SK-N-SH treated with all-trans-retinoic acid at 6 μM for 48 hours (cell line): ENCODE results near the gene SCIMP.
"Not testable (repeated sequence)": the region's sequence is repeated elsewhere in the genome, so short reads cannot be mapped to it uniquely, and the experiment has no call there.

Experiments
- ATAC-seq: fragments of 200-7000 bp; cut with Tn5 transposase; 3 replicates; pipeline ENCODE4 v1.9.1; 2020; ENCODE audit warnings: mild to moderate bottlenecking, moderate library complexity
- BACH2 ChIP-seq: fragments of 250-450 bp; sonication (Bioruptor Pico); IDR thresholded peaks from 2 replicates; pipeline ENCODE4 v1.9.0; 2021; ENCODE audit warnings: mild to moderate bottlenecking, borderline replicate concordance
- CSDC2 ChIP-seq: fragments of 250-450 bp; sonication (Bioruptor Pico); IDR thresholded peaks from 2 replicates; pipeline ENCODE4 v1.5.0; 2020; ENCODE audit warnings: mild to moderate bottlenecking, moderate library complexity
- ESRRG ChIP-seq: fragments of 250-450 bp; sonication (Bioruptor Pico); IDR thresholded peaks from 2 replicates; pipeline ENCODE4 v1.6.1; 2021; ENCODE audit warnings: mild to moderate bottlenecking
- GLIS3 ChIP-seq: fragments of 250-450 bp; sonication (Bioruptor Pico); IDR thresholded peaks from 2 replicates; pipeline ENCODE4 v1.5.0; 2020; ENCODE audit warnings: mild to moderate bottlenecking, moderate library complexity
- ISL1 ChIP-seq: fragments of 250-450 bp; sonication (Bioruptor Pico); IDR thresholded peaks from 2 replicates; pipeline ENCODE4 v2.1.2; 2022; ENCODE audit warnings: mild to moderate bottlenecking, moderate library complexity
- PPARA ChIP-seq: fragments of 250-450 bp; sonication (Bioruptor Pico); IDR thresholded peaks from 2 replicates; pipeline ENCODE4 v1.5.0; 2020; ENCODE audit warnings: mild to moderate bottlenecking, borderline replicate concordance
- RARB ChIP-seq: fragments of 250-450 bp; sonication (Bioruptor Pico); IDR thresholded peaks from 2 replicates; pipeline ENCODE4 v1.8.0; 2021; ENCODE audit warnings: mild to moderate bottlenecking, moderate library complexity
- SNAI2 ChIP-seq: fragments of 250-450 bp; sonication (Bioruptor Pico); IDR thresholded peaks from 2 replicates; pipeline ENCODE4 v1.5.0; 2020; ENCODE audit warnings: mild to moderate bottlenecking, moderate library complexity
- ZC3H10 ChIP-seq: fragments of 250-450 bp; sonication (Bioruptor Pico); IDR thresholded peaks from 2 replicates; pipeline ENCODE4 v1.5.1; 2021; ENCODE audit warnings: mild to moderate bottlenecking, moderate library complexity
- ZFP3 ChIP-seq: fragments of 250-450 bp; sonication (Bioruptor Pico); IDR thresholded peaks from 2 replicates; pipeline ENCODE4 v1.5.0; 2020; ENCODE audit warnings: mild to moderate bottlenecking, moderate library complexity
- ZNF565 ChIP-seq: fragments of 450-650 bp; formaldehyde crosslinking; conservative IDR thresholded peaks from 2 replicates; pipeline ENCODE4 v1.5.0; 2020; ENCODE audit warnings: low read depth, mild to moderate bottlenecking, moderate library complexity
- ZNF8 ChIP-seq: fragments of 450-650 bp; formaldehyde crosslinking; IDR thresholded peaks from 2 replicates; pipeline ENCODE4 v1.5.0; 2020; ENCODE audit warnings: mild to moderate bottlenecking, moderate library complexity
- TF ChIP-seq, protein P1 (sequence below): fragments of 250-450 bp; sonication (Bioruptor Pico); IDR thresholded peaks from 2 replicates; pipeline ENCODE4 v1.8.0; 2021; ENCODE audit warnings: low read depth, mild to moderate bottlenecking, moderate library complexity, borderline replicate concordance
- TF ChIP-seq, protein P2 (sequence below): fragments of 250-450 bp; sonication (Bioruptor Pico); IDR thresholded peaks from 2 replicates; pipeline ENCODE4 v1.5.0; 2020; ENCODE audit warnings: mild to moderate bottlenecking, moderate library complexity
- TF ChIP-seq, protein P3 (sequence below): fragments of 250-450 bp; sonication (Bioruptor Pico); IDR thresholded peaks from 2 replicates; pipeline ENCODE4 v1.5.1; 2021; ENCODE audit warnings: mild to moderate bottlenecking, moderate library complexity
- TF ChIP-seq, protein P4 (sequence below): fragments of 250-450 bp; sonication (Bioruptor Pico); IDR thresholded peaks from 2 replicates; pipeline ENCODE4 v1.5.1; 2020; ENCODE audit warnings: low read depth, mild to moderate bottlenecking, moderate library complexity
- TF ChIP-seq, protein P5 (sequence below): fragments of 250-450 bp; sonication (Bioruptor Pico); IDR thresholded peaks from 2 replicates; pipeline ENCODE4 v1.8.0; 2020; ENCODE audit warnings: mild to moderate bottlenecking, moderate library complexity, borderline replicate concordance

The SCIMP gene

DNA sequence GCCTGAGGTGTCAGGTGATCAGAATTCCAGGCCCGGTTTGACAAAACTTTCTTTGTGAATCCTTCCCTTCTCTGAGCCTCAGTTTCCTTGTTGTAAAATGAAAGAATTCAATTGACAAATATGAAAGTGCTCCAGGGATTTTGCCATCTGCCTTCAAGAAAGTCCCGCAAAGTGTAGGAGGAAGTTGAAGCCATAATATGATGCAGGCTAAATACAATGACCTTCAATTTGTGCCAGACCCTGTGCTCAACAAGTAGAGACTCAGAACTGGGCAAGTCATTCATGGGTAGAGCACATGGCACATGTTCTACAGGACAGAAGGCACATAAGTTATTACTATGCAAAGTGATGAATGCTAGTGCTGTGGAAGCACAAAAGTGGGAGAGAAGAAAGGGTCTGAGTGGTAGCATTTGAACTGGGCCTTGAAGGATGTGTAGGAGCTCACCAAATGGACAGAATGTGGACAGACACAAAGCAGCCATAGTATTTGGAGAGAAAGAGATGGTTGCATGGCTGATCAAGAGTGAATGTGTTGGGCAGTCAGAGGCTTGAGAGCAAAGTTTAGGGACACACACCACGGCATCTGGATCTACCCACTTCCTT, 2.4 kb upstream of the SCIMP start:
- no peak for TF ChIP-seq ZNF8 (CRISPR knock-in tag)
- peak; percentile 97 for TF ChIP-seq ZFP3 (CRISPR knock-in tag)
- ATAC-seq: no peak

DNA sequence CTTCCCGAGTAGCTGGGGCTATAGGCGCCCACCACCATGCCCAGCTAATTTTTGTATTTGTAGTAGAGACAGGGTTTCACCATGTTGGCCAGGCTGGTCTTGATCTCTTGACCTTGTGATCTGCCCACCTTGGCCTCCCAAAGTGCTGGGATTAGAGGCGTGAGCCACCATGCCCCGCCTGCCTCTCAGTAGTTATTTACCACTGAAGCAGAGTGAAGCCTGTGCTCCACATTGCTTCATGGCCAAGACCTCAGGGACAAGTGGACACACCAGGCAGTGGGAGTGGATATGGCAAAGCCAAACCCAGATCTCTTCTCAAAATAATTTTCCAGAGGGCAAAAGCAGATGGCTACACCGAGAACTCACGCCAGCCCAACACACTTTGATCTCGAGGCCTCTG, 1.2 kb downstream of the SCIMP start:
- not testable (repeated sequence) for ATAC-seq

DNA sequence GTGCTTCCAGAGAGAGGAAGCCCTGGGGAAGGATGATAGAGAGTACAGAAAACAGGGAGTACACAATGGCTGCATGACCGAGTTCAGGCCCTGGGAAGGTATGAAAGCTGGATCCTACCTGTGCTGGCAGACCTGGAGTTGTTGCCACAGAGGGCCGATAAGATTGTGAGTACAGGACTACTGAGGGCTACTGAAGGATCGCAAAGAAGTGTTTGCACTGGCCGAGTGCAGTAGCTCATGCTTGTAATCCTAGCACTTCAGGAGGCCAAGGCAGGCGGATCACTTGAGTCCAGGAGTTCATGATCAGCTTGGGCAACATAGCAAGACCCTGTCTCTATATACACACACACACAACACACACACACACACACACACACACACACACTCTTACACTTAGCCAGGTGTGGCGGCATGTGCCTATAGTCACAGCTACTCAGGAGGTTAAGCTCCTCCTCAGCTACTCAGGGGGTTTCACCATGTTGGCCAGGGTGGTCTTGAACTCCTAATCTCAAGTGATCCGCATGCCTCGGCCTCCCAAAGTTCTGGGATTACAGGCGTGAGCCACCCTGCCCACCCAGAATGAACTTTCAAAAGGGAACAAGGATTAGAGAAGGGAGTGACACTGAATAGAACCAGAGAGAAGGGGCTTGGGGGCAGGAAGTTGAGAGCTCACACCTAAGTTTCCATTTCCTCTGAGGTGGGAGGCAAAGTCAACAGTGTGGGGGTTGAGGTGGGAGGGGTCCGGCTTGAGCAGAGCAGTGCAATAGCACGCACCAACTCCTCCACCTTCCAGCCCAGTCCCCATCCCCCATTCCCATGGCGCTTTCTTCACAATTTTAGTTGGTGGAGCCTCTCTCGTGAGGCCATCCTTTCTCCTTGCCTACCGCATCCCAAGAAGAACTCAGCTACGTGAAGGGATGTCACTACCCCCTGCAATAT, 7.5 kb downstream of the SCIMP start:
- no peak for ATAC-seq

More for the DNA sequence above, 7.5 kb downstream of the SCIMP start:
- TF ChIP-seq ZNF8 (CRISPR knock-in tag): no peak
- TF ChIP-seq ZC3H10 (CRISPR knock-in tag): no peak
- TF ChIP-seq, protein P1, sequence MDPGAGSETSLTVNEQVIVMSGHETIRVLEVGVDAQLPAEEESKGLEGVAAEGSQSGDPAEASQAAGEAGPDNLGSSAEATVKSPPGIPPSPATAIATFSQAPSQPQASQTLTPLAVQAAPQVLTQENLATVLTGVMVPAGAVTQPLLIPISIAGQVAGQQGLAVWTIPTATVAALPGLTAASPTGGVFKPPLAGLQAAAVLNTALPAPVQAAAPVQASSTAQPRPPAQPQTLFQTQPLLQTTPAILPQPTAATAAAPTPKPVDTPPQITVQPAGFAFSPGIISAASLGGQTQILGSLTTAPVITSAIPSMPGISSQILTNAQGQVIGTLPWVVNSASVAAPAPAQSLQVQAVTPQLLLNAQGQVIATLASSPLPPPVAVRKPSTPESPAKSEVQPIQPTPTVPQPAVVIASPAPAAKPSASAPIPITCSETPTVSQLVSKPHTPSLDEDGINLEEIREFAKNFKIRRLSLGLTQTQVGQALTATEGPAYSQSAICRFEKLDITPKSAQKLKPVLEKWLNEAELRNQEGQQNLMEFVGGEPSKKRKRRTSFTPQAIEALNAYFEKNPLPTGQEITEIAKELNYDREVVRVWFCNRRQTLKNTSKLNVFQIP: no peak
- no peak for TF ChIP-seq SNAI2 (CRISPR knock-in tag)
- no peak for TF ChIP-seq PPARA (CRISPR knock-in tag)
- no peak for TF ChIP-seq ESRRG
- TF ChIP-seq CSDC2 (CRISPR knock-in tag): no peak
- TF ChIP-seq BACH2 (CRISPR knock-in tag): no peak
- TF ChIP-seq, protein P2, sequence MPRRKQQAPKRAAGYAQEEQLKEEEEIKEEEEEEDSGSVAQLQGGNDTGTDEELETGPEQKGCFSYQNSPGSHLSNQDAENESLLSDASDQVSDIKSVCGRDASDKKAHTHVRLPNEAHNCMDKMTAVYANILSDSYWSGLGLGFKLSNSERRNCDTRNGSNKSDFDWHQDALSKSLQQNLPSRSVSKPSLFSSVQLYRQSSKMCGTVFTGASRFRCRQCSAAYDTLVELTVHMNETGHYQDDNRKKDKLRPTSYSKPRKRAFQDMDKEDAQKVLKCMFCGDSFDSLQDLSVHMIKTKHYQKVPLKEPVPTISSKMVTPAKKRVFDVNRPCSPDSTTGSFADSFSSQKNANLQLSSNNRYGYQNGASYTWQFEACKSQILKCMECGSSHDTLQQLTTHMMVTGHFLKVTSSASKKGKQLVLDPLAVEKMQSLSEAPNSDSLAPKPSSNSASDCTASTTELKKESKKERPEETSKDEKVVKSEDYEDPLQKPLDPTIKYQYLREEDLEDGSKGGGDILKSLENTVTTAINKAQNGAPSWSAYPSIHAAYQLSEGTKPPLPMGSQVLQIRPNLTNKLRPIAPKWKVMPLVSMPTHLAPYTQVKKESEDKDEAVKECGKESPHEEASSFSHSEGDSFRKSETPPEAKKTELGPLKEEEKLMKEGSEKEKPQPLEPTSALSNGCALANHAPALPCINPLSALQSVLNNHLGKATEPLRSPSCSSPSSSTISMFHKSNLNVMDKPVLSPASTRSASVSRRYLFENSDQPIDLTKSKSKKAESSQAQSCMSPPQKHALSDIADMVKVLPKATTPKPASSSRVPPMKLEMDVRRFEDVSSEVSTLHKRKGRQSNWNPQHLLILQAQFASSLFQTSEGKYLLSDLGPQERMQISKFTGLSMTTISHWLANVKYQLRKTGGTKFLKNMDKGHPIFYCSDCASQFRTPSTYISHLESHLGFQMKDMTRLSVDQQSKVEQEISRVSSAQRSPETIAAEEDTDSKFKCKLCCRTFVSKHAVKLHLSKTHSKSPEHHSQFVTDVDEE (CRISPR knock-in tag): no peak
- TF ChIP-seq ISL1 (CRISPR knock-in tag): no peak
- TF ChIP-seq, protein P3, sequence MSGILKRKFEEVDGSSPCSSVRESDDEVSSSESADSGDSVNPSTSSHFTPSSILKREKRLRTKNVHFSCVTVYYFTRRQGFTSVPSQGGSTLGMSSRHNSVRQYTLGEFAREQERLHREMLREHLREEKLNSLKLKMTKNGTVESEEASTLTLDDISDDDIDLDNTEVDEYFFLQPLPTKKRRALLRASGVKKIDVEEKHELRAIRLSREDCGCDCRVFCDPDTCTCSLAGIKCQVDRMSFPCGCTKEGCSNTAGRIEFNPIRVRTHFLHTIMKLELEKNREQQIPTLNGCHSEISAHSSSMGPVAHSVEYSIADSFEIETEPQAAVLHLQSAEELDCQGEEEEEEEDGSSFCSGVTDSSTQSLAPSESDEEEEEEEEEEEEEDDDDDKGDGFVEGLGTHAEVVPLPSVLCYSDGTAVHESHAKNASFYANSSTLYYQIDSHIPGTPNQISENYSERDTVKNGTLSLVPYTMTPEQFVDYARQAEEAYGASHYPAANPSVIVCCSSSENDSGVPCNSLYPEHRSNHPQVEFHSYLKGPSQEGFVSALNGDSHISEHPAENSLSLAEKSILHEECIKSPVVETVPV (CRISPR knock-in tag): no peak
- TF ChIP-seq, protein P4, sequence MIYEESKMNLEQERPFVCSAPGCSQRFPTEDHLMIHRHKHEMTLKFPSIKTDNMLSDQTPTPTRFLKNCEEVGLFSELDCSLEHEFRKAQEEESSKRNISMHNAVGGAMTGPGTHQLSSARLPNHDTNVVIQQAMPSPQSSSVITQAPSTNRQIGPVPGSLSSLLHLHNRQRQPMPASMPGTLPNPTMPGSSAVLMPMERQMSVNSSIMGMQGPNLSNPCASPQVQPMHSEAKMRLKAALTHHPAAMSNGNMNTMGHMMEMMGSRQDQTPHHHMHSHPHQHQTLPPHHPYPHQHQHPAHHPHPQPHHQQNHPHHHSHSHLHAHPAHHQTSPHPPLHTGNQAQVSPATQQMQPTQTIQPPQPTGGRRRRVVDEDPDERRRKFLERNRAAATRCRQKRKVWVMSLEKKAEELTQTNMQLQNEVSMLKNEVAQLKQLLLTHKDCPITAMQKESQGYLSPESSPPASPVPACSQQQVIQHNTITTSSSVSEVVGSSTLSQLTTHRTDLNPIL (CRISPR knock-in tag): no peak
- TF ChIP-seq RARB: no peak
- TF ChIP-seq GLIS3 (CRISPR knock-in tag): no peak
- no peak for TF ChIP-seq ZNF565
- TF ChIP-seq, protein P5, sequence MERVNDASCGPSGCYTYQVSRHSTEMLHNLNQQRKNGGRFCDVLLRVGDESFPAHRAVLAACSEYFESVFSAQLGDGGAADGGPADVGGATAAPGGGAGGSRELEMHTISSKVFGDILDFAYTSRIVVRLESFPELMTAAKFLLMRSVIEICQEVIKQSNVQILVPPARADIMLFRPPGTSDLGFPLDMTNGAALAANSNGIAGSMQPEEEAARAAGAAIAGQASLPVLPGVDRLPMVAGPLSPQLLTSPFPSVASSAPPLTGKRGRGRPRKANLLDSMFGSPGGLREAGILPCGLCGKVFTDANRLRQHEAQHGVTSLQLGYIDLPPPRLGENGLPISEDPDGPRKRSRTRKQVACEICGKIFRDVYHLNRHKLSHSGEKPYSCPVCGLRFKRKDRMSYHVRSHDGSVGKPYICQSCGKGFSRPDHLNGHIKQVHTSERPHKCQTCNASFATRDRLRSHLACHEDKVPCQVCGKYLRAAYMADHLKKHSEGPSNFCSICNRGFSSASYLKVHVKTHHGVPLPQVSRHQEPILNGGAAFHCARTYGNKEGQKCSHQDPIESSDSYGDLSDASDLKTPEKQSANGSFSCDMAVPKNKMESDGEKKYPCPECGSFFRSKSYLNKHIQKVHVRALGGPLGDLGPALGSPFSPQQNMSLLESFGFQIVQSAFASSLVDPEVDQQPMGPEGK: no peak
